HG02759 (cell line): ENCODE measurements around the gene RELT.

Experiments used
- ATAC-seq: cut with Tn5 transposase; IDR thresholded peaks from one replicate; pipeline ENCODE4 v1.9.1; 2021; ENCODE audit warnings: mild to moderate bottlenecking, moderate library complexity; ENCODE audit not compliant: unreplicated experiment

The RELT gene

DNA sequence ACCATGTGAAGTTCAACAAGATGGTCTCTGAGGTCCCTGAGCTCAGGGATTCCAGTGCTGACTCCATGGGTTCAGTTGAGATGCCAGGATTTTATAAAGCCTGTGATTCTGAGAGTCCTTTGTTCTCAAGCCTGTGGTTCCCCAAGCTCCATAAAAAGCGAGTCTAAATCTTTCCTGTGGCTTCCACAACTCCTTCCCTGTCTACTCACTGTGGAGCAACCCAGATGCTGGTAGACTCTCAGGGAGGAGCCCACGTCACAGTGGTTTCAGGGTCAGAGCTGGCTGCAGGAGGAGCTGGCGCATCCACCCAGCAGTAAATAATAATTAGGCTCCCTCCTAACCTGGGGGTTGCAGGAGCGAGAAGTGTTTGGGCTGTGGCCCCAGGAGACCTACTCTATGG lies 2.0 kb upstream of the RELT start:
- ATAC-seq, result no peak

GRCh38 chr11:73375830-73376159 lies 404 bp upstream of the RELT start:
- no peak for ATAC-seq

DNA sequence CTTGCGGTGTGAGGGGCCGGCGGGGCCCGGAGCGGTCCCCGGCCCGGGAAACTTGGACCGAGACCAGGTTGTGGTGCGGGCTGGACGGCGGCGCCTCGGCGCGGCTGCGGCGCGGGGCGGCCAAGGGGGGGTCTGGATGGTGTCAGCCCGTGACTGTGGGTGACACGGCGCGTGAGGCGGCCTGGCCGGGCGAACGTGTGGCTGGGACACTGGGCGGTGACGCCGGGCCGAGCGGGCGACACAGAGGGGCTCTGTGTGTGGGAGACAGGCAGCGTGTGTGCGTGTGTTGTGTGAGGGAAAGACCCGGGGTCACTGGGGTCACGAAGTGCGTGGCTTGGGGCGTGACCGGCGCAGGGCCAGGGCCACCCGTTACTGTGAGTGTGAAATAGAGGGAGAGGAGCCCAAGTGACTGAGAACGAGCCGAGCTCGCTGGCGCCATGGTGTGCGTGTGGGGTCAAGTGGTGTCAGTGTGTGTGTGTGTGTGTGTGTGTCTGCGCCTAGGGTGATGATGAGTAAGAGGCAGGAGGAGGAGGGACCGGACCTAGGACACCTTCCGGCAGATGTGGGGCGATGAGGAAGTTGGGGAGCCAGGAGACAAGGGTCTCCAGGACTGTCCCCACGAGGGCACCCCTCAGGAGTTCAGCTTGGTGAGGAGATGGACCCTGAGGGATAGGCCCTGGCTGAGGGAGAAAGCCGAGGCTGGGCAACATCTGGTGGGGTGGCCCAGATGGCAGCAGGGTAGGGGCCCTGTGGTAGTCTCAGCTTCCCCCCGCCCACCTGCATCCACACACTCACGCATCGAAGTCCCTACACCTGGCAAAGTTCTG lies 817 bp downstream of the RELT start:
- peak; percentile 20 for ATAC-seq

GRCh38 chr11:73379189-73379880 lies 3.1 kb downstream of the RELT start:
- ATAC-seq, result no peak

GRCh38 chr11:73380331-73380730 lies 4.1 kb downstream of the RELT start:
- no peak for ATAC-seq

- no peak for ATAC-seq
Measured at GRCh38 chr11:73380897-73381410, 4.8 kb downstream of the RELT start.

DNA sequence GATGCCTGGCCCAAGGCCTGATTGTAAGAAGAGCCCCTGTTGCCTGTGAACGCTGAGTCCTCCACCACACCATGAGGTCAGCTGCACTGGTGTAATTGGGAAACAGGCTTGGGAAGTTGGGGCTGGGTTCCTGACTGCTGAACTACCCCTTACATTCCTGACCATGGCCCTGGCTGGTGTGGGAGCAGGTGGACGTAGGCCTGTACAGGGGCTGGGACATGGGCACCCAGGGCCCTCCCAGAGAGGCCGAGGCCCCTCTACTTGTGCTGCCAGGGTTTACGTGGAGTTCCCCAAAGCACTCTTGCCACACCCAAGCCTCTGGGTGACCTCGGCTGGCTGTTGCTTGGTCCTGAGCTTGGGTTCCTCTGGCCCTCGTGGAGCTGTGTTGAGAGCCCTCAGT lies 5.4 kb downstream of the RELT start:
- ATAC-seq, result no peak

DNA sequence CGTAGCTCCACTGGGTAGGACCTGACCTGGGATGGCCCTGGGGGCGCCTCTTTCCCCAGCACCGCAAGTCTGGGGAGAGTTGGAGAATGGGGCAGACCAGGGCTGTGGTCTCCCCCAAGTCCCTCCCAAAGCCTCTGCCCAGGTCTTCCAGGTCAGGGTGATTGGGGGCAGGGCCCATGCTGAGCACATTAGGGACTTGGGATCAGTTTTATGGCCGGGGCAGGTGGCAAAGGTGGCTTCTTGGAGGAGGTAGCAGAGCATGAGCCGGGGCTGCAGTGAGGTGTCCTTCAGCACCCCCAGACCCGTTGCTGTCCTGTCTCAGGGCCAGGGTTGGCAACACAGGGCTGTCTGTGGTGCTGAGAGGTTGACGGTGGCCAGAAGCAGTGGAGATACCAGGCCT lies 6.0 kb downstream of the RELT start:
- ATAC-seq, result no peak

DNA sequence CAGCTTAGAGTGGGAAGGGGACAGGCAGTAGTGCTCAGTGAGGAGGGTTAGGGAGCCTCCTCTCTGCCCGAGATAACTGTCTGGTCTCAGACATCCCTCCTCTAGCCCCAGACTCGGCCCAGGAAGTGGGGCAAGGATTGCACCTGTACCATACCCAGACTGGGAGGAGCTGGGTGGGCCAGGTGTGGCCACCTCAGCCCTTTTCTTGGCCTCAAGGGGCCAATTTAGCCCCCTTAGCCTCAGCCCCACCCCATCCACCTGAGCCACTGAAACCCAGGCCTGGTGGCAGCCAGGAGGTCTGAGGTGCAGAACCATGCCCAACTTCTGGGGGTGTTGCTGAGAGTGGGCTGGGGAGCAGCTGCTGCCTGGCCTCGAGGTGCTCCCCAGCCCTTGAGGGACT lies 6.5 kb downstream of the RELT start:
- ATAC-seq, result no peak

GRCh38 chr11:73383249-73384124 lies 7.3 kb downstream of the RELT start:
- ATAC-seq, result peak; percentile 21

DNA sequence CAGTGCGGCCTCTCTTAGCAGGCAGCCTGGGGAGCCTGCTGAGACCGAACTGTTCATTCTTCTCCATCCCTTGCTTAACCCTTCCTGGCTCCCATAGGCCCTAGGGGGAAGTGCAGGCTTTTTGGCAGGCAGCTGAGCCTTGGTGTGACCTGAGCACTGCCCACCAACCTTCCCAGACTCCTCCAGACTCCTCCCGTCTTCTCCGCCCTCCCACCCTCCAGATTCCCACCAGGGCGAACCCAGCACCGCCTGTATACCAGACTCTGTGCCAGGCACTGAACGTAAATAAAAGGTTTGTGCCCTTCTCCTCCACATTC lies 7.9 kb downstream of the RELT start:
- ATAC-seq, result no peak

DNA sequence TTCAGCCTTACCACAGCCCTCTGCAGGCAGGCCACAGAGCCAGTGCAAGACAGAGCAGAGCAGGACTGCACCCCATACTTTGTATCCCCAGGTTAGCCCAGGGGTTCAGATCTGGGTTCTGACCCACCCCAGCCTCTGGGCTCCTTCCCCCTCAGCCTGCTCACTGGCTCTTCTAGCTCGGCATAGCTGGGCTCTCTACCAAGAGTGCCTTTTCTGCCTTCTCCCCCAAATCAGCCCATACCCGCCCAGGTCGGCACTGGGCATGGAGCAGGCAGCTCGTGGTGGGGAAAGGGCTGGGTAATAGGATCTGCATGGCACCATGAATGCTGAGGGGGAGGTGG lies 8.3 kb downstream of the RELT start:
- ATAC-seq, result no peak

DNA sequence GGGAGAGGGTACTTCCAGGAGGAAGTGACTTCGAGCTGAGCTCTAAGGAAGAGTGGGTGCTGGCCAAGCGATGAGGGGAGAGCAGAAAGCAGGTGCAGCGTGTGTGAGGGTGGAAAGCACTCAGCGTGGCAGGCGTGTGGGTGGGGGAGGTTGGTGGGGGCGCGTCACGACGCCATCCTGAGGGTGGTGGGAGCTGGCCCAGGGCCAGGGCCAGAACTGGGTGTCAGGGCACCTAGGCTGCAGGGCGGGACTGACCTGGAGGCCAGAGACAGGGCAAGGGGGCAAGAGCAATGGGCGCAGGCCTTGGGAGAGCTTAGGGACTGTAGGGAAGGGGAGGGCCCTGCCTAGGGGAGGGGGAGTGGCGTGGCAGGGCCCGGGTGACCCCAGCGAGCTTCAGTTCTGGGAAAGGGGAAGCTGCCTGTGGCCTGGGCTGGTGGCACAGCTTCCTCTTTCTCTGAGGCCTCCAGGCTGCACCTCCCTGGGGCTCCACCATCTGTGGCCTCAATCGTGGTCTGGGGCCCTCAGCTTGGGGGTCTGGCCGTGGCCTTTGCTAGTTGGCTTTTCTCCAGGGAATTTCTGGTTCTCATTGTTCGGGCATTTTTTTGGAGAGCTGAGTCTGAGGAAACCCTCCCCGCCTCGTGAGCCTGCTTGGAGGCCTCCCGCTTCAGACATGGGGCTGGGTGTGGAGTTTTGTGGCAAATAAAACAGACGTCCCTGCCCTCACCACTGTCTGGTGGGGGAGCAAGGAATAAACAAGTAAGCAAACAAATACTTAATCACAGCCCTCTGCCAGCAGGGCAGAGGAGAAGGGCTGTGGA lies 8.9 kb downstream of the RELT start:
- peak; percentile 59 for ATAC-seq

DNA sequence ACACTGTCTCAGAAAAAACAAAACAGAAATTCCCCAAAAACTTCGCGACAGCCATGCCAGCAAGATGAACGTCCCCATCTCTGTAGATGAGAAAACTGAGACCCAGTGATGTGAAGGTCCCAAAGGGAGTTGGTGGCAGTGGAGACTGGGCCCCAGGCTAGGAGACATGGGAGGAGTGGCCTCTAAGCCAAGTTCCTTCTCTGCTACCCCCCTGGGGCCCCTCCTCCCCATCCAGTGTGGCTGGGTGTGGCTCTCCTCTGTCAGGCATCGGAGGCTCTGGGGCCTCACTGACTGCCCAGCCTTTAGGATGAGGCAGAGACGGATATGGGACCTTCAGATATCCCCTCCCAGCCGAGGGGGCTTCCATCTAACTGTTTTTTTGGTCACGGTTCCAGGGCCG lies 9.8 kb downstream of the RELT start:
- ATAC-seq, result no peak

- no peak for ATAC-seq
Measured at GRCh38 chr11:73386546-73386945, 10.3 kb downstream of the RELT start.

GRCh38 chr11:73387594-73388264 lies 11.5 kb downstream of the RELT start:
- no peak for ATAC-seq

- ATAC-seq, result no peak
Measured at GRCh38 chr11:73388265-73389133, 12.3 kb downstream of the RELT start.

DNA sequence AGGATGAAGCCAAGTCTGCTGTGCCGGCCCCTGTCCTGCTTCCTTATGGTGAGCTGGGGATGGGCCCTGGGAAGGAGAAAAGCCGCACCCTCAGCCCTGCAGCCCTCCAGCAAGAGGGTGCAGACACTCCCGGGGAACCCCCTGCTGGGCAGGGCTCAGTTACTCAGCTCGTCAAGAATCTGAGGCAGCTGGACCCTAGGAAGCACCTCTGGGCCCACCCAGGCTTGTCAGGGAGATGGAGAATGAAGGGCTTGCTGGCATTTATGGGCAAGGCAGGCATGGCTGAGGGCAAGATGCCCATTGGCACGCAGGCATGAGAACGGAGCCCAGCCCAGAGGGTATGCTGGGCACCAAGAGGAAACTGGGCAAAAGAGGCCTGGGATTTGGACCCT lies 12.9 kb downstream of the RELT start:
- no peak for ATAC-seq

GRCh38 chr11:73389916-73390315 lies 13.7 kb downstream of the RELT start:
- ATAC-seq, result no peak
